Measurements from ENCODE around the gene TMEM132C.

The TMEM132C gene

DNA sequence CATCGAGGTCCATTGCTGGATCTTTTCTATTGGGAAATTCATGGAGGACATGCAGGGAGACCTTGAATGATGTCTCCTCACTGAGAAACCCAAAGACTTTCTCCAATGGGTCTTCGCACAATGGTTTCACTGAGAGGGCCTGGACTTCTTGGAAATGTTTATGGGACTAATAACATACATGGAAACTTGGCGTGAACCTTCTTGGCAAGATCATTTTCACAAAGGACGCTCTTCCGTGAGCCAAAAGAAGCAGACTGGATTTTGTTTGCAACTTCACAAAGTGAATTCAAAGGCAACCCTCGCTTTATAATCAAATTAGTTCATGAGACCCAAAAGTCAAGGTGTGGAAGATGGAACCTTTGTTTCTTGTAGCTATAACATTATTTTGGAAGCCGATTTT is 154.4 kb downstream of the TMEM132C start:
- in situ Hi-C loops (cut with HindIII; ENCODE audit: low pct_ligation_motif_present, low sequenced_read_pairs): no loop called here

DNA sequence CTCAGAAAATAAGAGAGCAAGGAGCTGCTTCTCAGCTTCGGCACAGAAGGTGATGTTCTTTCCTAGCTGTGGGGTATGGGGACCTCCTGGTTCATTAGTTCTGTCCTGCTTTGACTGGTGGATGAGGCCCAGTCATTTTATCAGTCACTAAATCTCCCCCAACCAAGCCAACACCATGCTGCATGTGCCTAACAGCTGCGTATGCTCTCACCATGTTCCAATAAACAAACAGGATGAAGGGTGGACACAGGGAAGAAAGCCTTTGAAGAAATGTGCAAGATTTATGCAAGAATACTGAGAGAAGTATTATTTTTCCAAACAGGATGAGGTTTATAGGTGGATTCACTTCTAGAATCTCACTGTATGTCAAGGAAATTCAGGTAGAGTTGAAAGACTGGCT is 156.2 kb downstream of the TMEM132C start:
- in situ Hi-C loops (cut with HindIII; ENCODE audit: low pct_ligation_motif_present, low sequenced_read_pairs): no loop called here
- DNase-seq: no peak
- H3K27me3 ChIP-seq (replicated peaks): no peaks in the 10 kb centered on the region
- H3K36me3 ChIP-seq (replicated peaks): no peaks in the 10 kb centered on the region
- TF ChIP-seq, protein P1, sequence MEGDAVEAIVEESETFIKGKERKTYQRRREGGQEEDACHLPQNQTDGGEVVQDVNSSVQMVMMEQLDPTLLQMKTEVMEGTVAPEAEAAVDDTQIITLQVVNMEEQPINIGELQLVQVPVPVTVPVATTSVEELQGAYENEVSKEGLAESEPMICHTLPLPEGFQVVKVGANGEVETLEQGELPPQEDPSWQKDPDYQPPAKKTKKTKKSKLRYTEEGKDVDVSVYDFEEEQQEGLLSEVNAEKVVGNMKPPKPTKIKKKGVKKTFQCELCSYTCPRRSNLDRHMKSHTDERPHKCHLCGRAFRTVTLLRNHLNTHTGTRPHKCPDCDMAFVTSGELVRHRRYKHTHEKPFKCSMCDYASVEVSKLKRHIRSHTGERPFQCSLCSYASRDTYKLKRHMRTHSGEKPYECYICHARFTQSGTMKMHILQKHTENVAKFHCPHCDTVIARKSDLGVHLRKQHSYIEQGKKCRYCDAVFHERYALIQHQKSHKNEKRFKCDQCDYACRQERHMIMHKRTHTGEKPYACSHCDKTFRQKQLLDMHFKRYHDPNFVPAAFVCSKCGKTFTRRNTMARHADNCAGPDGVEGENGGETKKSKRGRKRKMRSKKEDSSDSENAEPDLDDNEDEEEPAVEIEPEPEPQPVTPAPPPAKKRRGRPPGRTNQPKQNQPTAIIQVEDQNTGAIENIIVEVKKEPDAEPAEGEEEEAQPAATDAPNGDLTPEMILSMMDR (IDR thresholded peaks at IDR 0.05; ENCODE audit: low read depth, low read length, missing control alignments): no peak
- no peak overlapping the region for H3K27ac ChIP-seq
- no peak overlapping the region for H3K4me3 ChIP-seq (ENCODE audit: low read depth, low read length)

More for the DNA sequence above, 154.4 kb downstream of the TMEM132C start:
- H3K27ac ChIP-seq: no peak overlapping the region
- no peaks in the 10 kb centered on the region for H3K36me3 ChIP-seq (replicated peaks)
- H3K4me3 ChIP-seq (ENCODE audit: low read depth, low read length): no peak overlapping the region
- H3K27me3 ChIP-seq (replicated peaks): no peaks in the 10 kb centered on the region
- TF ChIP-seq, protein P1 (IDR thresholded peaks at IDR 0.05; ENCODE audit: low read depth, low read length, missing control alignments): no peak
- DNase-seq: no peak

DNA sequence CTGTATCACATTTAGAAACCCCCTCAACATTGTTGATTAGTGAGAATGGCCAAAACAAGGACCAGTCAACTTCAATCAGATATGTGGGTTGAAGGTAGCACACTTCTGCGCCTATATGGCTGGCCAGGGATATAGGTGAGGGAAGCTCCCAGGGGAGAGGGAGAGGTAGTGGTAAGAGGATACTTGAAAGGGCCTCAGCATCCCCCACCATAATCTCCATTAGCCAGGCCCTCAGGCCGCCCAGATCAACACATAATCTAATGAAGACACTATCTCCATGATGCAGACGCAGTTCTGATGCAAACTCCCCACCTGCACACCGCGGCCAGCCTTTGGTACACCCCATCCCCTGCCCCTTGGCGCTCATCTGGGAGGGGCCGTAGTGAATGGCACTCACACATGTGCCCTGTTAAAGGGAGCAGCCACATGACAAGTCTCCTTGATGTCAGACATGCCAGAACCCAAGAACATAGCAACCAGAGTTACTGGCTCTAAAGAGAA is 158.0 kb downstream of the TMEM132C start:
- Histone ChIP-seq H3K27me3 (replicated peaks) (no peaks in the 10 kb centered on the region), H3K27ac (no peak overlapping the region), H3K36me3 (replicated peaks) (no peaks in the 10 kb centered on the region), H3K4me3 (ENCODE audit: low read depth, low read length) (no peak overlapping the region)
- no peak for DNase-seq
- TF ChIP-seq, protein P1 (IDR thresholded peaks at IDR 0.05; ENCODE audit: low read depth, low read length, missing control alignments): no peak
- in situ Hi-C loops (cut with HindIII; ENCODE audit: low pct_ligation_motif_present, low sequenced_read_pairs): no loop called here

DNA sequence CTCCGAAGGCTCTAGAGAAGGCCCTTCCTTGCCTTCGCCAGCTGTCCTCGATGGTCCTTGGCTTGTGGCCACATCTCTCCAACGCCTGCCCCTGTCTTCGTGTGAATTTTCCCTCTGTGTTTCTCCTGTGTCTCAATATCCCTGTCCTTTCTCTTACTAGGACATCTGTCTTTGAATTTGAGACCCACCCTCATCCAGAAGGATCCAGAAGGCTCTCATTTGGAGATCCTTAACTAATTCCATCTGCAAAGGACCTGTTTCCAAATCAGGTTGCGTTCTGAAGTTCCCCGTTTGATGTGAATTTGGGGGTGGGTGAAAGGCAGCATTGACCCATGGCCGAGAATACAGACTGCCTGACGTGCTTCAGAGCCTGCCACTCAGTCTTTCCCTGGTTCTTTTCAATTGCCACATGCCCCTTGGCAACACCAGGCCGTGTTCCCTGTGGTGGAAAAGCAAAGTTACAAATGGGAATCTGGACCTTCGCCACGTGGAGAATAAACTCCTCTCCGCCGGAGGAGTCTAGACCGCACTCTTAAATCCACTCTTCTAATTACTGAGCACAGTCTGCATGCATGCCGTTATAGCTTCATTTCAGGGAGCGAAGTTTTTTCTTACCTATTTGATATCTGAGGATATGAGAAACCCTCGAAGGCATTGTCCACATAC is 158.8 kb downstream of the TMEM132C start:
- in situ Hi-C loops (cut with HindIII; ENCODE audit: low pct_ligation_motif_present, low sequenced_read_pairs): no loop called here
- no peak overlapping the region for H3K27ac ChIP-seq
- H3K4me3 ChIP-seq (ENCODE audit: low read depth, low read length): no peak overlapping the region
- TF ChIP-seq, protein P1 (IDR thresholded peaks at IDR 0.05; ENCODE audit: low read depth, low read length, missing control alignments): no peak
- H3K27me3 ChIP-seq (replicated peaks): no peaks in the 10 kb centered on the region
- DNase-seq: no peak
- H3K36me3 ChIP-seq (replicated peaks): no peaks in the 10 kb centered on the region

DNA sequence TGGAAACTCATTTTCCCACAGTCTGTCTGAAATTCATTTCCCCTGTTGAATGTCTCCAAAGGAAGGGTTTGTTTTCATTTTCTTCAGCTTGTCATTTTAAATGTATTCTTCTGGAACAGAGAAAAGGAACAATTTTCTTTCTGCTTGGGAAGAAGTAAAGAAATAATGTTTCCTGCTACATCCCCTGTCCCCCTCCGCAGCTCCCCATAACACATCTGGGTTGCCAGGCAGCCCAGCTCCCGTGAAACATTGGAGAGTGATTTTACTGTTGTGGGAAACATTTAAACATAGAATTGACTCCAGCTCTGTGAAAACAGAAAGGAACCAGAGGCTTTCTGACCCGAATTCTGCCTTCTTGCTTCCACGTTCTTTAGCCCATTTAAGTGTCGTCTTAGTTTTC is 159.5 kb downstream of the TMEM132C start:
- in situ Hi-C loops (cut with HindIII; ENCODE audit: low pct_ligation_motif_present, low sequenced_read_pairs): no loop called here

More for the DNA sequence above, 159.5 kb downstream of the TMEM132C start:
- no peaks in the 10 kb centered on the region for H3K27me3 ChIP-seq (replicated peaks)
- TF ChIP-seq, protein P1 (IDR thresholded peaks at IDR 0.05; ENCODE audit: low read depth, low read length, missing control alignments): no peak
- no peak overlapping the region for H3K27ac ChIP-seq
- DNase-seq: no peak
- no peak overlapping the region for H3K4me3 ChIP-seq (ENCODE audit: low read depth, low read length)
- no peaks in the 10 kb centered on the region for H3K36me3 ChIP-seq (replicated peaks)

All from brain microvascular endothelial cell (primary cell).